Measurements from ENCODE around the gene KLK11.
"Not testable (repeated sequence)": the region's sequence is repeated elsewhere in the genome, so short reads cannot be mapped to it uniquely, and the experiment has no call there.

Gene KLK11

GRCh38 chr19:51003316-51003715 lies 23.1 kb downstream of the KLK11 start:
- no peak for DNase-seq

DNA sequence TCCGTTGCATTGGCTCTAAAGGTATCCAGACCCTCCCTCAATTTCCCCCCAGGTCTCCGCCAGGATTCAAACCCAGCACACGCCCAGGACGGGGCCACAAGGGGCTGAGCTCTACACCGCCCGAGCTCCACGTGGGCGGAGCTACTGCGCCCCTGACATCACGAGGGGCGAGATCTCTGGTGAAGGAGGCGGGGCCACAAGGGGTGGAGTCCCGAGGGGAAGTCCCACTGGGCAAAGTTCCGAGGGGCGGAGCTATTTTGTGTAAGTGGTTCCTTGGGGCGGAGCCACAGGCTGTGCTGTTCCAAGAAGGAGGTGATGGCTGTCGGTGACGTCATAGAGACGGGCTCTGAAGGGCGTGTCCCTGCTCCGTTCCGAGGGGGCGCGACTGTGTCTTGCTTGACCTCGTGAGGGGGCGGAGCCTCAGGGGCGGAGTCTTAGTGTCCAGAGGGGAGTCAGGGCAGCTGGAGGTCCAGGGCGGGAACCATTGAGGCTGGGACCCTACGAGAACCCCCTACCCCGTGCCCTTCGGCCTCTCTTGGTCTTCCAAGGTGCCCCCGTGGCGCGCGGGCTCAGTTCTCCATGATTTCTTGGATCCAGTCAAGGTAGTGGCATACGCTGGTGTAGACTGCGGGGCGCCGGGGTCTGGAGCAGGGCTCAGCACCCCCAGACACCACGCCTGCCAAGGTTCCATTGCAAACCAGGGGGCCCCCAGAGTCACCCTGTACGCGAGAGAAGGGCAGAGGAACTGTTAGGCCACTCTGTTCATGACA lies 23.7 kb downstream of the KLK11 start:
- DNase-seq: peak in 1 of 5 experiments; percentile 15

DNA sequence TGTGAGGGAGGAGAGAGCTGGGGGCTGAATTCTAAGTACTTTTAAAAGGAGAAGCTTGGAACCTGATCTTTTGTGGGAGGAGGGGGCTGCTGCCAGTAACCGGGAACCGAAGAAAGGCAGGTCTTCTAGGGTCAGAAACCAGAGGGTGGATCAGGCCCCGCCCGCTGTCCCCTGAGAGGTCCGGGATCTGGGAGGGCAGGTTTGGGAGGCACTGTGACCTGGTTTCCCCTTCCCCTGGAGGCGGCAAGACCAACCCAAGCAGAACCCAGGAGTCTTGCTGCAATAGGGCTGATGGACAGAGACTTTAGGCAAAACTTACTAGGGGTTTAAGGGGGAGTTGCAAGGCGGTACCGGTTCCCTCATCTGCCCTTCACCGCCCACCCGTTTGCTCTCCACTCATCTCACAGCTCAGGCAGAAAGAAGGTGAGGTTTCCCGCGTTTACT lies 24.3 kb downstream of the KLK11 start:
- DNase-seq: no peak

- DNase-seq: no peak
Measured at GRCh38 chr19:51001515-51001914, 24.9 kb downstream of the KLK11 start, which contains the start of gene KLK8. KLK8 (minus strand) TSS chr19:51001604; CDS start chr19:51001167, 437 bp downstream.

GRCh38 chr19:51000981-51001380 lies 25.4 kb downstream of the KLK11 start:
- DNase-seq: no peak

- DNase-seq: no peak
Measured at GRCh38 chr19:51000426-51000825, 26.0 kb downstream of the KLK11 start.

- DNase-seq: no peak
Measured at GRCh38 chr19:50998686-50999085, 27.7 kb downstream of the KLK11 start.

GRCh38 chr19:50998061-50998460 lies 28.4 kb downstream of the KLK11 start:
- DNase-seq: no peak

DNA sequence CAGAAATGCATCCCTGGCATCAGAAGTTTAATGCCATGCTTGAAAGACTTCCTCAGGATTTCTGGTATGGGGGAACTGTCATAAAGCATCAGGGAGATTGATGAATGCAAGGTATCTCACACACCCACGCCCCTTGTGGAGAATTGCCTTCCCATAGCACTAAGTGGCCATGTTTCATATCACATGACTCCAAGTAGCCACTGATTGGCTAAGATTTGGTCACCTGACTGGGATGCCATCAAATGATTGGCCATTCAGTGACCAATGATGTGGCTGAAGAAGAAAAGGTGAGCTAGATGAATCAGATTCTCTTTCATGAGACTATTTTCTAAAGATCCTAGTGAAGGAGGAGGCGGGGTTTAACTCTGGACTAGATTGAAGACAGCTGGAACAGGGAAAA lies 32.3 kb downstream of the KLK11 start:
- DNase-seq: no peak

DNA sequence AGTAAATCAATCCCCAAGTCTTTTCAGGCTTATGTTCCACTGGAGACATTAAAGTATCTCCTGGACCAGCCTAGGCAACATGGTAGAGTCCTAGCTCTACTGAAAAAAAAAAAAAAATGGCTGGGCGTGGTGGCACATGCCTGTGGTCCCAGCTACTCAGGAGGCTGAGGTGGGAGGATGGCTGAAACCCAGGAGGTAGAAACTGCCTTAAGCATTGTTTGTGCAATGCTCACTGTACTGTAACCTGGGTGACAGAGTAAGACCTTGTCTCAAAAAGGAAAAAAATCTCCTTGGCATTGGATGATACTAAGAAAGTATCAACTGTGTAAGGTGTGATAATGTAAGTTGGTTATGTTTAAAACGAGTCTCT lies 33.8 kb downstream of the KLK11 start:
- DNase-seq: no peak

DNA sequence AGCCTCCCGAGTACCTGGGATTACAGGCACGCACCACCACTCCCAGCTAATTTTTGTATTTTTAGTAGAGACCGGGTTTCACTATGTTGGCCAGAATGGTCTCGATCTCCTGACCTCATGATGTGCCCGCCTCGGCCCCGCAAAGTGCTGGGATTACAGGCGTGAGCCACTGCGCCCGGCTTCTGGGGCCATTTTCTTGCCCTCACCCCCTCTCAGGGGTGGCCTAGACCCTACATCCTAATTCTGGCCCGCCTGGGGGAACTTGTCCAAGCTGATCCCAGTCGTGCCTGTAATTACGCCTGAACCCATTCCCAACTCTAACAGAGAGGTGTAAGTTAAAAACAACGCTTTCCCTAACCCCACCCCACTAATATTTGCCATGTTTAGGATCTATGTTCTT lies 42.0 kb downstream of the KLK11 start:
- not testable (repeated sequence) for DNase-seq

DNA sequence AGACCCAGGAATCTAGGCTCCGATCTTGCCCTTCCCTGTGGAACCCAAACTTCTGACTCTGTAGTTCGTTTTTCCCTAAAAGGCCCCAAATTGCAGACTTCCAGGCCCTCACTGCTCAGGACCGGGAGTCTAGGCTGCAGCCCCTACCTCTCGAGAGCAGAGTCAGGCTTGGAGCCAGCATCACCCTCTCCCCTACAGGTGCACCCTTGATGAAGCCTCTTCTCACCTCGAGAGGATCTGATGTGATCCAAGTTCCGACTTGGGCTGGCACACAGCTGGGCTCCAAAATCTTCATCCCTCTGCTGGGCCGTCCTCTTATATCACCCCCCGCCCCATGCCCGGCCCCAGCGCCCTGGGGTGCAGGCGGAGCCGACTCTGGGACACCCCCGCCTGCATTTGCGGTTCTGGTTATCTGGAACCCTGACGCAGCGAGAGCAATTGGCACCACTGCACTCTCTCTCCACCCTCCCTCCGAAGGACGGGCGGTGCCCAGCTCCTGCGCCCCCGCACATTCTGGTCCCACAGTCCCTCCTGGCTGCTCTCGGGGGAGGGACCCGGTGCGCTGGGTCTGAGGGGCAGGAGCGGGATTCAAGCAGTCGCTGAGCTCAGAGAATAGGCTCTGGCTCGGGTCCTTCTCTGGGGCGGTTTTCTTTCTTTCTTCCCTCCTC lies 42.7 kb downstream of the KLK11 start, which contains the start of gene KLK7:
Gene KLK7, minus strand, starts transcription at position 293 of the 668 bp plus-strand sequence. CDS start 1,518 bp downstream, outside the sequence.
- DNase-seq: no peak

GRCh38 chr19:50982186-50982585 lies 44.2 kb downstream of the KLK11 start:
- DNase-seq: no peak

- DNase-seq: no peak
Measured at GRCh38 chr19:50981587-50982146, 44.7 kb downstream of the KLK11 start.

- no peak for DNase-seq
Measured at GRCh38 chr19:50980208-50980607, 46.2 kb downstream of the KLK11 start.

DNA sequence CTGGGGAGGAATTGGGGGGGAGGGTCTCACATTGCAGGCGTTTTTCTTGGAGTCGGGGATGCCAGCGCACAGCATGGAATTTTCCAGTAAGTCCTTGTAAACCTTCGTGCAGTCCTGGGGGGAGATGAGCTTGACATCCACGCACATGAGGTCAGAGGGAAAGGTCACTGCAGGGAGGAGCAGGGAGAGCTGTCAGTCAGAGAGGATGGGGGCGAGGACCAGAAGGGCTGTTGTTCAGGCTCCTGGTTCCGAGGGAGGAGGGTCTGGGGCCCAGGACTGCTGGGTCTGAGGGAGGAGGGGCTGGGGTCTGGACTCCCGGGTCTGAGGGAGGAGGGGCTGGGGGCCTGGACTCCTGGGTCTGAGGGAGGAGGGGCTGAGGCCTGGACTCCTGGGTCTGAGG lies 46.7 kb downstream of the KLK11 start:
- no peak for DNase-seq

DNA sequence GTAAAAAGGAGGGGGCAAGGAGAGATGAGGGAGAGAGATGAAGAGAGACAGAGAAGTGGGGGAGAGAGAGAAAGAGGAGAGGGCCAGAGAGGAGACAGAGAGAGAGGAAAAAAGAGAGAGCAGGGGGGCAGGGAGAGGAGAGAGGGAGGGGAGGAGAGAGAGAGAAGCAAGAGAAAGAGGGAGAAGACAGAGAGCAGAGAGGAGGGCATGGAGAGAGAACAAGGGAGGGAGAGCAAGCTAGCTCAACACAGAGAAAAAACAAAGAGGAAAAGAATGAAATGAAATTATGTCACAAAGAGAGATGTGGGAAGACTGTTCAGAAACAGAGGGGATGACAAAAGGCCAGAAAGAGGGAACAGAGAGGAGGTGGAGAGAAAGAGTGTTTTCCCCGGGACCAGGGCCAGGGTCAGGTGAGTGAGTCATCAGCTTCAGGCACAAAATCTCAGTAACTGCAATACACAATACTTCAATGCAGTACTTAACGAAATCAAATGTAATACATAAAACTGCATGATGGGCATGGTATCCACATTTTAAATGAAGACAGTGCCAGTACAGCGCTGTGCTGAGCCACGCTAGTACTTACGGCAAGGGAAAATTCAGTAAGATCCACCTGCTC lies 47.5 kb downstream of the KLK11 start:
- DNase-seq: no peak

DNA sequence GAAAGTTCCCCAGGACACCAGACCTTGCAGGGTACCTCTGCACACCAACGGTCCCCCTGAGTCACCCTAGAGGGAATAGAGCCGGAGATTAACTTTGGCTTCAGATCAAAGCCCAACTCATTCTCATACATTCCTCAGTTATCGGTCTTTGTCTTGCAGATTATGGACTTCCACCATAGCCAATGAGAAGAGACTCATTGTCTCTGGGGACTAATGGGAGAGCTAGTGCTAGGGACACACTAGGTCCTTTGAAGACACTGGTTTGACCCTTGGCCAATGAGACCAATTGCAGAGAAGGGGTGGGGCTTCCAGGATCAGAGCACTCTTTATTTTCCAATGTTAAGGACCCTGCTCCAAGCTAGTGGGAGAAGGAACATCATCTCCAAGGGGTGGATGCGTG lies 48.8 kb downstream of the KLK11 start:
- no peak for DNase-seq

DNA sequence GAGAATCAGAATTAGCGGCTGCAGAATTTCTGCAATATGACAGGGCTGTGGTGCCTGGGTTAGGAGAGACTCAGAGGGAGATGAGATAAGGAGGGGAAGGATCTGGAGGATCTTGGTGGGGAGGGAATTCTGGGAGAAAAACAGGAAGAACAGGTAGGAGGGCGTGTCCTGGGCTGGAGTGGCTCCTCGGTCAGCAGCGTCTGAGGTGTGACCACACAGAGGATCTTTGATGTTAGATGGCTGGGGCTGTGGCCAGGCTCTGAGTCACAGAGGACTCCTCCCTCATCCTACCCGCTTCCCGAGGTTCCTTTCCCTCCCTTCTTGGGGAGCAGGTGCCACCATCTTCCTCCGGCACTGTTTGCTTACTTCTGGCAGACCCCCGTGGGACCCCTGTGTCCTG lies 50.6 kb downstream of the KLK11 start:
- no peak for DNase-seq

DNA sequence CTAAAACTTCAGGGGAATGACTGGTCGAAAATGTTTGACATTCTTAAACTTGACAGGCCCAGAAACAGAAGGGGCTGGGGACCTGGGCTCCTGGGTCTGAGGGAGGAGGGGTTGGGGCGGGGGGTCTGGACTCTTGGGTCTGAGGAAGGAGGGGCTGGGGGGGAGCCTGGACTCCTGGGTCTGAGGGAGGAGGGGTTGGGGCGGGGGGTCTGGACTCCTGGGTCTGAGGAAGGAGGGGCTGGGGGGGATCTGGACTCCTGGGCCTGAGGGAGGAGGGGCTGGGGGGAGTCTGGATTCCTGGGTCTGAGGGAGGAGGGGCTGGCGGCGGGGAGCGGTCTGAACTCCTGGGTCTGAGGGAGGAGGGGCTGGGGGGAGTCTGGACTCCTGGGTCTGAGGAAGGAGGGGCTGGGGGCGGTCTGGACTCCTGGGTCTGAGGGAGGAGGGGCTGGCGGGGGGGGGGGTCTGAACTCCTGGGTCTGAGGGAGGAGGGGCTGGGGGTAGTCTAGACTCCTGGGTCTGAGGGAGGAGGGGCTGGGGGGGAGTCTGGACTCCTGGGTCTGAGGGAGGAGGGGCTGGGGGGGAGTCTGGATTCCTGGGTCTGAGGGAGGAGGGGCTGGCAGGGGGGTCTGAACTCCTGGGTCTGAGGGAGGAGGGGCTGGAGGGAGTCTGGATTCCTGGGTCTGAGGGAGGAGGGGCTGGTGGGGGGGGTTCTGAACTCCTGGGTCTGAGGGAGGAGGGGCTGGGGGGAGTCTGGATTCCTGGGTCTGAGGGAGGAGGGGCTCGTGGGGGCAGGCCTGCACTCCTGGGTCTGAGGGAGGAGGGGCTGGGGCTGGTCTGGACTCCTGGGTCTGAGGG lies 51.5 kb downstream of the KLK11 start:
- DNase-seq: no peak

GRCh38 chr19:50972795-50973376 lies 53.5 kb downstream of the KLK11 start:
- DNase-seq: no peak

Data from T-helper 2 cell (primary cell).